GM21528 (cell line): ENCODE data around the gene WDR59.
"Not testable (repeated sequence)": the region's sequence is repeated elsewhere in the genome, so short reads cannot be mapped to it uniquely, and the experiment has no call there.

Experiments
- ATAC-seq: cut with Tn5 transposase; IDR thresholded peaks from one replicate; pipeline ENCODE4 v1.9.1; 2021; ENCODE audit warnings: mild to moderate bottlenecking, moderate library complexity; ENCODE audit not compliant: unreplicated experiment, low FRiP score

Gene WDR59

GRCh38 chr16:74984529-74985296 is at the start of gene WDR59:
WDR59 (minus strand) TSS chr16:74985123; CDS start chr16:74985017, 106 bp downstream.
- ATAC-seq: peak; percentile 99

- no peak for ATAC-seq
Measured at GRCh38 chr16:75032655-75033054, 47.7 kb upstream of the WDR59 start.

- no peak for ATAC-seq
Measured at GRCh38 chr16:75029854-75030253, 44.9 kb upstream of the WDR59 start.

GRCh38 chr16:75028544-75029135 is 43.7 kb upstream of the WDR59 start:
- no peak for ATAC-seq

- no peak for ATAC-seq
Measured at GRCh38 chr16:75027520-75028300, 42.8 kb upstream of the WDR59 start.

- ATAC-seq: no peak
Measured at GRCh38 chr16:75026892-75027391, 42.0 kb upstream of the WDR59 start.

GRCh38 chr16:75026239-75026891 is 41.4 kb upstream of the WDR59 start:
- not testable (repeated sequence) for ATAC-seq

GRCh38 chr16:75025761-75026160 is 40.8 kb upstream of the WDR59 start:
- ATAC-seq: no peak

GRCh38 chr16:75024594-75024993 is 39.7 kb upstream of the WDR59 start:
- no peak for ATAC-seq

- no peak for ATAC-seq
Measured at GRCh38 chr16:75024182-75024581, 39.3 kb upstream of the WDR59 start.

GRCh38 chr16:75023009-75023408 is 38.1 kb upstream of the WDR59 start:
- ATAC-seq: no peak

GRCh38 chr16:75022567-75022966 is 37.6 kb upstream of the WDR59 start:
- no peak for ATAC-seq

- ATAC-seq: no peak
Measured at GRCh38 chr16:75021410-75021809, 36.5 kb upstream of the WDR59 start.

- ATAC-seq: no peak
Measured at GRCh38 chr16:75019586-75019985, 34.7 kb upstream of the WDR59 start.

GRCh38 chr16:75019007-75019406 is 34.1 kb upstream of the WDR59 start:
- no peak for ATAC-seq

GRCh38 chr16:75017670-75018525 is 33.0 kb upstream of the WDR59 start:
- ATAC-seq: no peak

- not testable (repeated sequence) for ATAC-seq
Measured at GRCh38 chr16:75016451-75017081, 31.6 kb upstream of the WDR59 start.

- no peak for ATAC-seq
Measured at GRCh38 chr16:75014318-75014717, 29.4 kb upstream of the WDR59 start.

- ATAC-seq: not testable (repeated sequence)
Measured at GRCh38 chr16:75013123-75013522, 28.2 kb upstream of the WDR59 start.
